Astrocyte of the spinal cord (primary cell): Measurements from ENCODE around the gene OPN1SW.
A peak's percentile ranks its signal among the peaks of the same experiment; 100 is the strongest.

Experiments used
- DNase-seq: peaks from one replicate; pipeline ENCODE4 v3.0.0; 2011; ENCODE audit warnings: low read depth, low spot score
- H3K4me3 ChIP-seq: 2 replicates; pipeline ENCODE4 v1.5.1; 2011; ENCODE audit warnings: low read depth, mild to moderate bottlenecking, low read length, moderate library complexity
- CTCF ChIP-seq: IDR thresholded peaks from 2 replicates; pipeline ENCODE4 v1.5.1; 2012; ENCODE audit warnings: low read depth, mild to moderate bottlenecking, low read length, inconsistent platforms
- in situ Hi-C: cut with HindIII; loops from 2 replicates; pipeline ENCODE4 v1.10.0; 2017; ENCODE audit warnings: low sequenced_read_pairs

The OPN1SW gene

GRCh38 chr7:128743112-128743772 lies 32.4 kb downstream of the OPN1SW start:
- no peak for TF ChIP-seq CTCF
- no peak for DNase-seq
- in situ Hi-C loops: no loop called here
- H3K4me3 ChIP-seq: no peak overlapping the region

GRCh38 chr7:128742206-128742605 lies 33.4 kb downstream of the OPN1SW start:
- in situ Hi-C loops: no loop called here
- DNase-seq: peak; percentile 66
- TF ChIP-seq CTCF: no peak
- no peak overlapping the region for H3K4me3 ChIP-seq

GRCh38 chr7:128741491-128741890 lies 34.1 kb downstream of the OPN1SW start:
- TF ChIP-seq CTCF: no peak
- peak; percentile 4 for DNase-seq
- in situ Hi-C loops: no loop called here
- peak overlapping the region; percentile 97 for H3K4me3 ChIP-seq

- DNase-seq: peak; percentile 46
- TF ChIP-seq CTCF: no peak
- H3K4me3 ChIP-seq: peak overlapping the region; percentile 97
- in situ Hi-C loops: no loop called here
These were observed 34.6 kb downstream of the OPN1SW start for GRCh38 chr7:128740996-128741395.

GRCh38 chr7:128739990-128740682 lies 35.5 kb downstream of the OPN1SW start:
- in situ Hi-C loops: no loop called here
- DNase-seq: peak; percentile 18
- peak overlapping the region; percentile 97 for H3K4me3 ChIP-seq
- TF ChIP-seq CTCF: no peak

- in situ Hi-C loops: no loop called here
- no peak for TF ChIP-seq CTCF
- peak within 1 kb of the TSS; percentile 97 for H3K4me3 ChIP-seq
- DNase-seq: peak; percentile 97
These were observed 36.3 kb downstream of the OPN1SW start, which contains the start of gene CALU for GRCh38 chr7:128739048-128739962. TSS of gene CALU (plus strand) at chr7:128739359. CDS start at chr7:128748584, 9,225 bp downstream.
